ENCODE results near the gene EMX2. TPM values are rescaled to one million over a fixed set of nuclear protein-coding genes. Genes with fewer than 3 reads are reported as not detected.
A peak's percentile ranks its signal among the peaks of the same experiment; 100 is the strongest.
"Not testable (repeated sequence)": the region's sequence is repeated elsewhere in the genome, so short reads cannot be mapped to it uniquely, and the experiment has no call there.

EMX2 gene
- total and polyA plus RNA-seq, 9 donors = 5.7 to 12.5 (median 8.3) TPM

- H3K9me3 ChIP-seq (replicated peaks; ENCODE audit: control insufficient read depth, low read depth, low read length) = no peaks in the 10 kb centered on the region
- peak overlapping the region; percentile 29 for H3K27ac ChIP-seq (ENCODE audit: low read length)
- peak; percentile 88 for DNase-seq
- peaks cover 5% of the 10 kb centered on the region for H3K27me3 ChIP-seq (ENCODE audit: control insufficient read depth, insufficient read depth, low read length)
- H3K4me1 ChIP-seq (ENCODE audit: control insufficient read depth, insufficient read depth, low read length) = peaks cover 14% of the 10 kb centered on the region
- 34% methylated on average over 6 of the region's 16 CpGs for WGBS (ENCODE audit: insufficient coverage)
- no peak overlapping the region for H3K4me3 ChIP-seq (ENCODE audit: low read length)
- H3K36me3 ChIP-seq (ENCODE audit: control insufficient read depth, insufficient read depth, low read length) = no peaks in the 10 kb centered on the region
Observed at GRCh38 chr10:117503244-117504205, 39.0 kb upstream of the EMX2 start.

GRCh38 chr10:117504562-117504961 lies 38.0 kb upstream of the EMX2 start:
- H3K9me3 ChIP-seq (replicated peaks; ENCODE audit: control insufficient read depth, low read depth, low read length) = no peaks in the 10 kb centered on the region
- no peak overlapping the region for H3K4me3 ChIP-seq (ENCODE audit: low read length)
- DNase-seq = peak; percentile 21
- H3K4me1 ChIP-seq (ENCODE audit: control insufficient read depth, insufficient read depth, low read length) = peaks cover 14% of the 10 kb centered on the region
- no peaks in the 10 kb centered on the region for H3K36me3 ChIP-seq (ENCODE audit: control insufficient read depth, insufficient read depth, low read length)
- 62% methylated on average over 7 of the region's 8 CpGs for WGBS (ENCODE audit: insufficient coverage)
- peaks cover 5% of the 10 kb centered on the region for H3K27me3 ChIP-seq (ENCODE audit: control insufficient read depth, insufficient read depth, low read length)
- H3K27ac ChIP-seq (ENCODE audit: low read length) = no peak overlapping the region

GRCh38 chr10:117507081-117507480 lies 35.5 kb upstream of the EMX2 start:
- H3K4me3 ChIP-seq (ENCODE audit: low read length); H3K36me3 ChIP-seq (ENCODE audit: control insufficient read depth, insufficient read depth, low read length); H3K27me3 ChIP-seq (ENCODE audit: control insufficient read depth, insufficient read depth, low read length); H3K27ac ChIP-seq (ENCODE audit: low read length); H3K9me3 ChIP-seq (replicated peaks; ENCODE audit: control insufficient read depth, low read depth, low read length); DNase-seq: not testable (repeated sequence)
- 81% methylated on average over 3 of the region's 7 CpGs for WGBS (ENCODE audit: insufficient coverage)
- H3K4me1 ChIP-seq (ENCODE audit: control insufficient read depth, insufficient read depth, low read length) = peaks cover 16% of the 10 kb centered on the region

- Histone ChIP-seq H3K4me3 (ENCODE audit: low read length) (no peak overlapping the region), H3K27me3 (ENCODE audit: control insufficient read depth, insufficient read depth, low read length) (peaks cover 6% of the 10 kb centered on the region), H3K9me3 (replicated peaks; ENCODE audit: control insufficient read depth, low read depth, low read length) (no peaks in the 10 kb centered on the region), H3K36me3 (ENCODE audit: control insufficient read depth, insufficient read depth, low read length) (no peaks in the 10 kb centered on the region), H3K4me1 (ENCODE audit: control insufficient read depth, insufficient read depth, low read length) (peaks cover 4% of the 10 kb centered on the region), H3K27ac (ENCODE audit: low read length) (no peak overlapping the region)
- DNase-seq = no peak
- 90% methylated on average over 6 of the region's 7 CpGs for WGBS (ENCODE audit: insufficient coverage)
Observed at GRCh38 chr10:117509573-117509972, 33.0 kb upstream of the EMX2 start.

- WGBS (ENCODE audit: insufficient coverage) = 46% methylated on average over 9 of the region's 17 CpGs
- DNase-seq = no peak
- no peaks in the 10 kb centered on the region for H3K9me3 ChIP-seq (replicated peaks; ENCODE audit: control insufficient read depth, low read depth, low read length)
- H3K27me3 ChIP-seq (ENCODE audit: control insufficient read depth, insufficient read depth, low read length) = peaks cover 7% of the 10 kb centered on the region
- H3K4me3 ChIP-seq (ENCODE audit: low read length) = no peak overlapping the region
- peaks cover 4% of the 10 kb centered on the region for H3K4me1 ChIP-seq (ENCODE audit: control insufficient read depth, insufficient read depth, low read length)
- no peaks in the 10 kb centered on the region for H3K36me3 ChIP-seq (ENCODE audit: control insufficient read depth, insufficient read depth, low read length)
- no peak overlapping the region for H3K27ac ChIP-seq (ENCODE audit: low read length)
Observed at GRCh38 chr10:117511601-117512390, 30.8 kb upstream of the EMX2 start.

GRCh38 chr10:117514971-117515370 lies 27.6 kb upstream of the EMX2 start:
- H3K4me1 ChIP-seq (ENCODE audit: control insufficient read depth, insufficient read depth, low read length) = peaks cover 4% of the 10 kb centered on the region
- 73% methylated on average over 2 of the region's 5 CpGs for WGBS (ENCODE audit: insufficient coverage)
- H3K27ac ChIP-seq (ENCODE audit: low read length) = no peak overlapping the region
- no peak overlapping the region for H3K4me3 ChIP-seq (ENCODE audit: low read length)
- H3K9me3 ChIP-seq (replicated peaks; ENCODE audit: control insufficient read depth, low read depth, low read length) = no peaks in the 10 kb centered on the region
- no peaks in the 10 kb centered on the region for H3K36me3 ChIP-seq (ENCODE audit: control insufficient read depth, insufficient read depth, low read length)
- DNase-seq = no peak
- H3K27me3 ChIP-seq (ENCODE audit: control insufficient read depth, insufficient read depth, low read length) = peaks cover 12% of the 10 kb centered on the region

GRCh38 chr10:117516681-117517080 lies 25.9 kb upstream of the EMX2 start:
- H3K9me3 ChIP-seq (replicated peaks; ENCODE audit: control insufficient read depth, low read depth, low read length) = no peaks in the 10 kb centered on the region
- DNase-seq = no peak
- H3K27me3 ChIP-seq (ENCODE audit: control insufficient read depth, insufficient read depth, low read length) = peaks cover 18% of the 10 kb centered on the region
- peaks cover 4% of the 10 kb centered on the region for H3K4me1 ChIP-seq (ENCODE audit: control insufficient read depth, insufficient read depth, low read length)
- no peak overlapping the region for H3K4me3 ChIP-seq (ENCODE audit: low read length)
- WGBS (ENCODE audit: insufficient coverage) = 80% methylated on average over 2 of the region's 6 CpGs
- H3K36me3 ChIP-seq (ENCODE audit: control insufficient read depth, insufficient read depth, low read length) = no peaks in the 10 kb centered on the region
- H3K27ac ChIP-seq (ENCODE audit: low read length) = no peak overlapping the region

- WGBS (ENCODE audit: insufficient coverage) = 51% methylated on average over 5 of the region's 5 CpGs
- Histone ChIP-seq H3K27me3 (ENCODE audit: control insufficient read depth, insufficient read depth, low read length) (peaks cover 16% of the 10 kb centered on the region), H3K36me3 (ENCODE audit: control insufficient read depth, insufficient read depth, low read length) (no peaks in the 10 kb centered on the region)
Observed at GRCh38 chr10:117518246-117518645, 24.3 kb upstream of the EMX2 start.

GRCh38 chr10:117519286-117519685 lies 23.3 kb upstream of the EMX2 start:
- H3K27me3 ChIP-seq (ENCODE audit: control insufficient read depth, insufficient read depth, low read length) = peaks cover 20% of the 10 kb centered on the region
- peak; percentile 83 for DNase-seq
- WGBS (ENCODE audit: insufficient coverage) = 60% methylated on average over 2 of the region's 8 CpGs

More at GRCh38 chr10:117518246-117518645, 24.3 kb upstream of the EMX2 start:
- no peak overlapping the region for H3K27ac ChIP-seq (ENCODE audit: low read length)
- H3K9me3 ChIP-seq (replicated peaks; ENCODE audit: control insufficient read depth, low read depth, low read length) = no peaks in the 10 kb centered on the region
- no peak overlapping the region for H3K4me3 ChIP-seq (ENCODE audit: low read length)
- no peaks in the 10 kb centered on the region for H3K4me1 ChIP-seq (ENCODE audit: control insufficient read depth, insufficient read depth, low read length)
- DNase-seq = no peak

GRCh38 chr10:117519879-117520278 lies 22.7 kb upstream of the EMX2 start:
- no peaks in the 10 kb centered on the region for H3K9me3 ChIP-seq (replicated peaks; ENCODE audit: control insufficient read depth, low read depth, low read length)
- H3K4me3 ChIP-seq (ENCODE audit: low read length) = no peak overlapping the region
- peaks cover 25% of the 10 kb centered on the region for H3K27me3 ChIP-seq (ENCODE audit: control insufficient read depth, insufficient read depth, low read length)
- H3K4me1 ChIP-seq (ENCODE audit: control insufficient read depth, insufficient read depth, low read length) = no peaks in the 10 kb centered on the region
- no peak for DNase-seq
- WGBS (ENCODE audit: insufficient coverage) = no CpG with 5 or more reads among the region's 3 CpGs
- no peak overlapping the region for H3K27ac ChIP-seq (ENCODE audit: low read length)
- H3K36me3 ChIP-seq (ENCODE audit: control insufficient read depth, insufficient read depth, low read length) = no peaks in the 10 kb centered on the region

More at GRCh38 chr10:117519286-117519685, 23.3 kb upstream of the EMX2 start:
- Histone ChIP-seq H3K4me3 (ENCODE audit: low read length) (no peak overlapping the region), H3K4me1 (ENCODE audit: control insufficient read depth, insufficient read depth, low read length) (no peaks in the 10 kb centered on the region), H3K27ac (ENCODE audit: low read length) (no peak overlapping the region), H3K9me3 (replicated peaks; ENCODE audit: control insufficient read depth, low read depth, low read length) (no peaks in the 10 kb centered on the region), H3K36me3 (ENCODE audit: control insufficient read depth, insufficient read depth, low read length) (no peaks in the 10 kb centered on the region)
